ENCODE measurements around the gene GAS7.
"Not testable (repeated sequence)": the region's sequence is repeated elsewhere in the genome, so short reads cannot be mapped to it uniquely, and the experiment has no call there.

GAS7 gene

DNA sequence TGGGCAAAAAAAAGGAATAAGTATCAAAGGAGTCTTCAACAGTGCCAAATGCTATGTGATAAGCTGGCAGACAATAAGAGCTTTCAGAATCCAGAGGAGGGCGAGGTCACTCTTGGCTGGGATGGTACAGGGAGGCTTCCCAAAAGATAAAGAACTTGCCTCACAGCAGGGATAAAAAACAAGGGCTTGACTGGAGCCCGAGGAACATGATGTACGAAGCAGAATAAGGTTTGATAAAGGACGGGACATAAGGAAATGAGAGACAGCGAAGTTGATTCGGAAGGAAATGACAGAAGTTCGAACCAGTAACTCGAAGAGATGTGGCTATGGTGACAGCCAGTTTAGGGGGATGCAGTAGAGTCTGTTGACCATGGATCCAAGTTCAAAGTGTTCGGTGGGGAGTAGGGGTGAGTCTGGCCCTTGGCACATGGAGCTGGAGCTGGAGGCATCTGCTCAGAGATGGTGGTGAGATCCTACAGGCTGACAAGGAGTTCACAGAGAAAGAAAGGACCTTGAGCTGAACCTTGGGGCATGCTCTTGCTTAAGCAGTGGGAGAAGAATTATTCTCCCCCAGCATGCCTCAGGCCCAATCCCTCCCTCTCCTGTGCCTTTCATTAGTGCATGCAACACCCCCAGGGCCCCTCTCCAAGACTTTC is 155.7 kb downstream of the GAS7 start:
- no peak for DNase-seq

DNA sequence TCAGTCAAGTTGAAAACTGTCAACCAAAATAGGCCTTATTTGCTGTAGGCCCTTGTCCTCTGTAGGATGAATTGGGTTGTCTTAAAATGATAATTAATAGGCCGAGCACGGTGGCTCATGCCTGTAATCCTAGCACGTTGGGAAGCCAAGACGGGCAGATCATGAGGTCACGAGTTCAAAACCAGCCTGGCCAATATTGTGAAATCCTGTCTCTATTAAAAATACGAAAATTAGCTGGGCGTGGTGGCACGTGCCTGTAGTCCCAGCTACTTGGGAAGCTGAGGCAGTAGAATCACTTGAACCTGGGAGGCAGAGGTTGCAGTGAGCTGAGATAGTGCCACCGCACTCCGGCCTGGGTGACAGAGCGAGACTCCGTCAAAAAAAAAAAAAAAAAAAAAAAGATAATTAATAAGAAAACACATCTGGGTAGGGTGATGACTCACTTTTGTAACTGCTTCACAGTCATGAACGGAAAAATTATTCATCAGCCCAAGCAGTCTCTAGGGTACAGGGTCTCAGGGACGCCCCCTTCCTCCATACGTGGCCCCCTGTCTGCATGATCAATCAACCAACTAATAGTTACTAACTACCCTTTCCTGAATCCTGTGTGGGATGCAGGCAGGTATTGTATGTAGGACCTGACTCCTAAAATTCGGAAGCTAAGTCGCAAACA is 156.4 kb downstream of the GAS7 start:
- DNase-seq = no peak

DNA sequence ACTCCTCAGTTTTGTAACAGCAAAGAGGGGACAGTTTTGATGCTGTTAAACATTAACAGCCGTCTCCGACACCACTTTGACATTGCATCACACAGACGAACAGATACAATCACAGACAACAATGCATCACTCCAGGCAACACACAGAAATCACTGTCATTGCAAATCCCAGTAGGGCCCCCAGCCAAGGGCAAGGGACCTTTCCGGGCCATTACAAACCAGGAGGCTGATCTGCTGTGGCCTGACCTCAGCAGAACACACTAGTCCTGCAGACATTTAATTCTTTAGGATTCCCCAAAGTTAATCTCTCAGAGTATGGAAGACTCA is 157.2 kb downstream of the GAS7 start:
- no peak for DNase-seq

DNA sequence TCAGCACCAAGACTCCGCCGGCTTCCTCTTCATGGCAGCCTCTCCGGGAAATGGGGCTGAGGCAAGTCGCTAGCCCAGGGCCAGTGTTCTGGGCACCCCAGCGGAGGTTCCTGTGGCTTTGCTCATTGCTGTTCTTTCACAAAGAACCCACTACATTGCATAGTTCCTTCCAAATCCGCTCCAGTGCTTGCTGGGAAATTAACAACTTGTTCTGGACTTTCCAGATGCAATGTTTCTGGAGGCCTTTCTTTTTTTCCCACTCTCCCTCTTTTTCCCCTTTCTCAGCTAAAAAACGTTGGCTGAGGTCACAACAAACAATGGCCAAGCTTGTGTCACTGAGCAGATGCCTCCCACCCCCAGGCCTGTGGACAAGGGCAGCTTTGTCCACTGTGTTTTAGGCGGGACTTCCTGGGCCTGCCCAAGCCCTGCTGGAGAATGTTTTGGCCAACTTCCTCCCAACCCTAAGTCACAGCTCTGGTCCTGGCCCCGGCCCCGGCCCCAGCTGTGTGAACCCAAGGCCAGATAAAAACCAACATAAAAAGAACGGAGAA is 161.8 kb downstream of the GAS7 start:
- peak; percentile 89 to 92 for DNase-seq

DNA sequence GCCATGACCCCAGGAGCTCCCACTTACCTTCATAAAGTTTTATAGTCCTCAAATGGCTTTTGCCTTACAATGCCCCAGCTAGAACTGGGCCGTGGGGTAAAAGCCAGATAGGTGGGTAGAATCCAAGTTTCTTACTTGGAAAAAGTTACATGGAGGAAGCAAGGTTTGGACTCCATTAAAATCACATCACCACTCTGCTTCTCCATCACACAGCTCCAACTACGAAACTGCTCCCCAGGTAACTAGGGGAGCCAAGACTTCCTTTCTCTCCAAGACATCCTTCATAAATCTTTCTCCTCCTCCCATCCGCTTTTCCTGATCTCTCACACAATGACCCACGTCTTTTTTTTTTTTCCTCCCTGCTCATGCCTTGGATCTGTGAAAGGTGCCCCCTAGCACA is 162.5 kb downstream of the GAS7 start:
- no peak for DNase-seq

DNA sequence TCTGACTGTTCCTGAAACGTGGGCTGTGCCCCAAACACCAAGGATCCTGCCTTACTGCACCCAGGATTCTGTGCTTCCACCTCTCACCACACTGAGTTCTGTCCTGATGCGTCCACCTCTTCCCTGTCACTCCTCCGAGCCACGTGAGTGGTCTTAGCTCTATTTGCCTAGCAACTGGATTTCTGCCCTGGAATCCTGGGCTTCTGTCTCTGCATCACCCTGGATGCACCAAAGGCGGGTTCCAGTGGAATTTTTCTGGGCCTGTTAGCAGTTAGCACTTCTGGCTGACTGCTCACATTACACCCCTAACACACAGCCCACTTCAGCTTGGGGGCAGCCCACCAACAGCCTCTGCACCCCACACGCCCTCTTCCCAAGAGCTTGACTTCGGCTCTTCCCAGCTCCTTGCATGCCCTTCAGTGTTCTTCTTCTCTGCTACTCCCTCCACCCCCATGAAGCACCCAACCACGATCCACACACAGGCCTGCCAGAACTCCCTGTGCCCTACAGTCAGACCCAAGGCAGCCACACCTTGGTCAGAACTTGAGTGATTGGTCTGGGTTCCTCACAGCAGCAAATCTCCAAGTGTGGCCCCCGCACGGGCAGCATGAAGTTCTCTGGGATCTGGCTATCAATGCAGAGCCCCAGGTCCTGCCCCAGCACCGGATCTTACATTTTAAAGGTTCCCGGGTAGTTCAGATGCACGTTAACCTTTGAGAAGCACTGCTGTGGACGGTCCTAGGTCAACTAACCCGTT is 163.5 kb downstream of the GAS7 start:
- DNase-seq = no peak

DNA sequence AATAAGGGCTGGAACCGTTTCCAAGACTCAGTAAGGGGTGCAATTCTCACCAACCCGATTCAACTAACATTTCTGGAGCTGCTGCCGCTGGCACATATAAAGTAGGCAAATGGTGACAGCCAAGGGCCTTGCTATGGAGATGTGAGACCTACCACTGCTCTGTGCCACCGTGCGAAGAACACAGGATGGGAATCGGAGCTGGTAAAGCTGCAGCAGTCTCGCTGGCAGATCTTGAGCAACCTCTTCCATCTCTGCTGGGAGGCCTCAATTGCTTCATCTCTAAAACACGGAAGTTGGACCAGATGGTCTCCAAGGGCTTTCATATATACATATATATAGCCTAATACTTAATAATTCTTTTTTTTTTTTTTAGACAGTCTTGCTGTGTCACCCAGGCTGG is 164.4 kb downstream of the GAS7 start:
- no peak for DNase-seq

DNA sequence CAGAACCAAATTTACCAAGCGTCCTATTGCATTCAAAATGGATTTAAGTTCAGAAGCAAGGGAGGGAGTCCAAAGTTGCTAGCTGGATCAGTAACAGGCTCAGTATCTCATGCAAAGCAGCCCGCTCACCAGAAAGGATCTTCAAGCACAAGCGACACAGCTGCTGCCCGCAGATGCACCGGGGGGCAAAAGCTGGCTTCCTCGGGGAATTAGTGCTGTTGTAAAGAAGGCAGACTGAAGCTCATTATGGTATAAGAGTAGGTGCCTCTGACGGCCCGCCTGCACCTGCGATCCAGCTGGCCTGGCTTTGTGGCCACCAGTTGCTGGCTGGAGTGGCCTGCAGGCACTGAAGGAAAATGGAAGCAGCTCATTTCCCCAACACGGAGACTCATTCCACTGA is 165.0 kb downstream of the GAS7 start:
- no peak for DNase-seq

DNA sequence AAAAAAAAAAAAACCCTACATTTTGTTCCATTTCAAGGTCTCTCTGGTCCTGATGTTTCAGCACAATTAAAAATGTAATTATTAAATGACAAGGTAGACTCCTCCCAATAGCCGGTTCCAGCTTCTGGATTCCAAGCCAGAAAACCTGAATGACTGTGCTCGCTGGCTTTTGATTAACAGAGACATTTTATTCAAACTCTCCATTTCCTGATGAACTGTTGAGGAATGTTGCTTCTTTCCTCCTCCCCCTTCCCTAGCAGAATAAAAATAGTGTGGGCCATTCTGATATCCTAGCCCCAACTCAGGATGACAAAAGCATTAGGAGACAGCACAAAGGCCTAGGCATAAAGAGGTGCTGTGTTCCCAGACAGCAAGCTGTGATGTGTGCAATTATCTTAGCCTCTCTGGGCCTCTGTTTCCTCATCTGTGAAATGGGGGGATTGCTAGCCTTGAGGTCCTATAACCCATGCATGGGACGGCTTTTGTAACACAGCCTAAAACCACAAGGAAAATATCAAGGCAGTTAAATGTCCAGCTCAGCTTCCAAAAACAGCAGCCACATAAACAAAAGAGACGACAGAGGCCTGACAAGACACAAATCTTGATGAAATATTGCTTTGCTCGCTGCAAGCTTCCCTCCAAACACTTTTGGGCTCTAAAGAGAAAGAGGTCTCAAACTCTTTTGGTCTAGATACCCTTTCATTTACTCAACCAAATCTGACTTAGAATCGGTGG is 166.1 kb downstream of the GAS7 start:
- no peak for DNase-seq

DNA sequence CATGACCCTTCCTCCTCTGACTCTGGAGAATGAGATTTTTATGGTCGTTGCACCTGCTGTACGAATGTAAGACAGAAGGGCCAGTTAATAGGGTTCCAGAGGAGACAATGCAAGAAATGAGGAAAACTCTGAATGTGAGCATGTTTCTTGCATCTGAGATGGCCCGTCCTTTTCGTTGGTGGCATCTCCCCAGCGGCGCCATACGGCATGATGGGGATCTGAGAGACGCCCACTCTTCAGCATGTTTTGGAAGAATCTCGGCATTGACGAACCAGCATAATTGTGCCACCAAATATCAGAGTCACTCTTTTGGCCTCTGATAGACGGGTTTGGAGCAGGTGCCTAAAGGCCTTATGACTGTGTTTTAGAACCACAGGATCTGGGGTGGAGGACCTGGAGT is 166.8 kb downstream of the GAS7 start:
- DNase-seq = no peak

DNA sequence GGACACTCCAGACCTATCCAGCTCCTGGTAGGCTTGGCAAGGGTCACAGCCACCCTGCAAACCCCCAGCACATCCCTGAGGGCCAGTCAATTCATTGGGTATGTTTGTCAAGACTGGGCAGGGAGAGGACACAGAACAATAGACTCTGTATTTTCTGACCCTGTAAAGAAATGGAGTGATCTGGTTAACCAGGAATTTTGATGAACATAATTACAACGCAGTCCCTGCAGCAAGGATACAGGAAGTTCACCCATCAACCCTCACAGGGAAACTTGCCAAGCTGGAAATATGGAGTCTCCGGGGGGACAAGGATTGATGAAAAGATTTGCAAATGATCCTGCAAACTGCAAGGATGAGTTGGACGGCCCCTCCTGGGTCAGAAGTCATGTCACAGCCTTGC is 167.3 kb downstream of the GAS7 start:
- DNase-seq = no peak

DNA sequence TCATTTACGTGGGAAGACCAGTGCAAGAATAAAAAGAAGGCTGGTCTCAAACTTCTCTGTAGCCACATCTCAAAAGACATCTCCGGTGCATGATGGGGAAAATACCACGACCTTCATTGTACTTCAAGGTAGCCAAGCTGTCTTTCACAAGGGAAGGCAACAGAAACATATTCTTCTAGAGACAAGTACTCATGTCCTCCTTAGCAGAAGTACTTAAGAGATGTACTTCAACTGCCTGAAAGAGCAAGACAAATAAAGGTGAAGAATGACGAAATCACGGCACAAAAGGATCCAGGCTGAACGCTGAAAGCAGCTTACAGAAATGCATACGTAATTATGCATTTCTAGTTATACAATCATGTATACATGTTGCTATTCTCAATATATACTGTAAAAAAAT is 169.3 kb downstream of the GAS7 start:
- no peak for DNase-seq

DNA sequence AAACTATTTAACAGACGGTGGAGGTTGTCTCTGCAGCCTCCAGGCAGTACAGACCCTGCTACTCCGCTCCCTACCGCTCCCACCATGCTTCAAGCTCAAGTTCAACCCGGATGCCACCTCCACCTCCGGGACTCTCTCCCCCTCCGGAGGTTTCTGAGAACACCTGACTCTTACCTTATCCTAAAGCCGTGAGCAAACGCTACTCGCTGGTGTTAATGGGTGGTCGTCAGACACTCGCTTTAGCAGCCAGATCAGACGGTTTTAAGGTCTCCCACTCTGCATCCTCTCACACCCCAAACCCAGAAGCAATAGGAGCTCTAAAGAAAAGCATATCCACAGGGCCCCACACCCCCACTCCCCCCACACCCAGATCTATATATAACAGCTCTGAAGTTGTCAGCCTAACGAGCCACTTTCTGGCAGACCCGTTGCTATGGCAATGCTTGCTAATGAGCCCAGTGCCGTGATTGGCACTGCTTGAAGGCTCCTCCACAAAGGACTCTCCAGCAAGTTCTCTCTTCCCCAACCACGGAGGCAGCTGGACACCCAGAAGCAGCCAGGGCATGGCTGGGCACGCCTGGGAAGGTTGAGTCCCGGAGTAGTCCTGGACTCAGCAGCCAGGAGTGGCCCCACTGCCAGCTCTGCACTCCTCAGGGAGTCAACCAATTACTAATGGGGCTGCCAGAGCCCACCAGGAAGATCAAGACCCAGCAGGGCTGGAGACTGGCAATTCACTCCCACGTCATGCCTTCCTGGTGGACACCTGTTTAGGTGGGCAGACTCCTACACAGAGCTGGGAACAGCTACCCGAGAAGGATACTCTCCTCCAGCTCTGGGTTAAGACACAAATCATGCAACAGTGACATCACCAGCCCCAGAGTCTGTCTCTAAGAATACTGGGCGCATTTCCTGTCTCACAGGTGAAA is 172.2 kb downstream of the GAS7 start:
- DNase-seq = peak; percentile 48 to 67

DNA sequence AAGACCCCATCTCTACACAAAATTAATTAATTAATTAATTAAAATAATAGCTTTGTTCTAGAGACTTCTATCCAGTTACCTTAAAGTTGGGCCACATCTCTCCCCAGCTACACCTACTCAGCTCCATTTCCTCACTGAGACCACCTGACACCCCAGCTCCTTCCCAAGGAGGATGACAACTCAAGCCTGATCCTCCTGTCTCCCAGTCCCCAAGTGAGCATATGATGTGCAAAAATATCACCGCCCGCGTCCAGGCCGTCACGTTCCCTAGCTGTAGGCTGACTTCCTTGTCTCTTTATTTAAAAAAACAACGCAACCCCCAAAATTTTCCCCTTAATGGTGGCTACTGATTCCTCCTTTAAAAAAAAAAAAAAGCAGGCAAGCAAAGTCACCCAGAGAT is 173.2 kb downstream of the GAS7 start:
- DNase-seq = no peak

DNA sequence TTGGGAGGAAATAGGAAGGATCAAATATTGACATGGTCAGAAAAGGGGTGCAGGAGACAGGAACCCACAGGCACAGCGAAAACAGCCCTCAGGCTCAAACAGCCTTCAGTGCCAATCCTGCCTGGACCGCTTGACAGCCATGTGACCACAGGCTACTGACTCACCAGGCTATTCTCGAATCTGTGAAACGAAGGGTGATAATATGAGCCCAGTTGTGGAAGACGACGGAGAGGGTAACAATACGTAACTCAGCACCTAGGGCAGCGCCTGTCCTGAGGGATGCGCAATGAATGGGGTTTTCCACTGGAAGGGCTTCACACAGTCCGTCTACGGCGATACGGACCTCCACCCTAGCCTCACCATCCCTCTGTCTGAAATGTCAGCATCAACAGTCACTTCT is 176.0 kb downstream of the GAS7 start:
- DNase-seq = no peak

DNA sequence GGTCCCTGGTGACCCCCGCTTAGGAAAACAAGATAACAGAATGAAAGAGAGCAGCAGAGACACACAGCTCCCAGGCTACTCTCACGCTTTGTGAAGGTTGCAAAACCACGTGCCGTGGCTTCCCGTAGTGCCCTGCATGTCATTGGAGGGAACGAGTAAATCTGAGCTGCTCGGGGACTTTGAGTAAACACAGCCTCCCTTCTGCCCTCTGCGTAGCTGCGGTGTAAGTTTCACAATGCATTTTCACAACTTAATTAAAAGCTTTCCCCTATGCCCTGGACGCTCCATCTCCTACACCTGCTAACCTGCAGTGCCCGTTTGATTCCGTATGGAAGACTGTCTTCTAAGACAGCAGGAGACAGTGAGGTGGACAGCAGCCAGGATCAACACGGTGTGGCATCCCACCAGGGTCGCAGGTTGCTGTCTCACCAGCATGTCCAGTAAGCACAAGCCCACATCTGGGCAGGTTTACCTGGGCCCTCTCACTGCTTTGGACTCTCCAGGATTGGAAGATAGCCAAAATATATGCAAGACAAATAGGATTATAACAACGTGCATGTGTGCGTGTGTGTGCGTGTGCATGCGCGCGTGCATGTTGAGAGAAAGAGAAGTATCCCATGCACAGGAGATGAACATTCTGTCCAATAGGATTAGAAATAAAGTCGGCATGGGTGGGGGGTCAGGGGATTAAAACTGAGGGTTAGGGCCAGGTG is 177.0 kb downstream of the GAS7 start:
- no peak for DNase-seq

DNA sequence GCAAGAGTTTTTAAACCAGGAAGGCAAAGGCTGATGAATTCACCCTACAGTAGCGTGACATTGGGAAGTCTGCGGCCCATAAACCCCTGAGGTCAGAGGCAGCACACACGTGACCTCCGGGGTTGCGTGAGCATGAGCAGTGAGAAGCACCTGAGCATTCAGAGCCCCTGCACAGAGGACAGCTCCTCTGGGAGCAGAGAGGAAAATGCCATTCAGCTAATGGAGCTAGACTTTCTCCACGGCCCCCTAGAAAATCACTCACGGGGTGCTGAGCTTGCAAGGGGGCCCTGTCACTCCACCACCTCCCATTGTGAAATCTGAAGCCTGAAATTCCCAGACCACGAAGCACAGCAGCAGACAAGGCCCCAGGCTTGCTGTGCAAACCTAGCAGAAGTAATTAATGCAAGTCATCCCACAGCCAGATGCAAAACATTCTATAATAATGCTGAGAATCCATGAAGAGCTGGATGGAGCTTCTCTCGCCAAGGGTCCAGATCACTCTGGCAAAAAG is 178.4 kb downstream of the GAS7 start:
- DNase-seq = no peak

DNA sequence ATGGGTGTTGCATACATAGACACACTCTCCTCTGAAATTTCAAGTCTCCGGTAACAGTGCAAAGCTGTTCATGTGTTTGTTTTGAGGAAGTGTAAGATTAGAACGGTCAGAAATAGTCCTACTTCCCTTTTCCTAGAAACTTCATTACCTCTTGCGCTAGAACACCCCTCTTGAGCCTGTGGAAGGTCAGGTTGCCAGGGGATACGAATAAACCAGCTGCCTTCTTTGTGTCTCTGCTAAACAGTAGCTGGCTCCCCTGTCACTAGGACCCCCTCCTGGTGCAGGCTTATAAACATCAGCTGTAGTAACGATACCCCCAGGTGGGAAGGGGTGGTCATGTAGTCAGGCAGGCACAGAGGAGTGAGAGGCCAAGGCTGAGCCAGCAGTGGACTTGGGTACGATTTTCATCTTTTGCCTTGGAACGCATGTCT is 179.9 kb downstream of the GAS7 start:
- peak in 1 of 2 donors; percentile 56 for DNase-seq

DNA sequence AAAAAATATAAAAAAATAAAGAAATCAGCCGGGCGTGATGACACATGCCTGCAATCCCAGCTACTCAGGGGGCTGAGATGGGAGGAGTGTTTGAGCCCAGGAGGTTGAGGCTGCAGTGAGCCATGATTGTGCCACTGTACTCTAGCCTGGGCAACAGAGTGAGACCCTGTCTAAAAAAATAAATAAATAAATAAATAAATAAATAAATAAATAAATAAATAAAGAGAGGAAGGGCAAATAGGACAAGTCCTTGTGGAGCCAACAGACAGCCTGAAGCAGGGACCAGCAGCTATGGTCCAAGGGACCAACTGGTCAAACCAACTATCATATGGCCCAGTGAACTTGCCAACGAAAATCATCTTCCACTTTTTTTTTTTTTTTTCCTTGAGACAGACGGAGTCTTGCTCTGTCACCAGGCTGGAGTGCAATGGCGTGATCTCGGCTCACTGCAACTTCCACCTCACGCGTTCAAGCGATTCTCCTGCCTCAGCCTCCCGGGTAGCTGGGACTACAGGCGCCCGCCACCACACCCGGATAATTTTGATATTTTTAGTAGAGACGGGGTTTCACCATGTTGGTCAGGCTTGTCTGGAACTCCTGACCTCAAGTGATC is 181.3 kb downstream of the GAS7 start:
- not testable (repeated sequence) for DNase-seq

DNA sequence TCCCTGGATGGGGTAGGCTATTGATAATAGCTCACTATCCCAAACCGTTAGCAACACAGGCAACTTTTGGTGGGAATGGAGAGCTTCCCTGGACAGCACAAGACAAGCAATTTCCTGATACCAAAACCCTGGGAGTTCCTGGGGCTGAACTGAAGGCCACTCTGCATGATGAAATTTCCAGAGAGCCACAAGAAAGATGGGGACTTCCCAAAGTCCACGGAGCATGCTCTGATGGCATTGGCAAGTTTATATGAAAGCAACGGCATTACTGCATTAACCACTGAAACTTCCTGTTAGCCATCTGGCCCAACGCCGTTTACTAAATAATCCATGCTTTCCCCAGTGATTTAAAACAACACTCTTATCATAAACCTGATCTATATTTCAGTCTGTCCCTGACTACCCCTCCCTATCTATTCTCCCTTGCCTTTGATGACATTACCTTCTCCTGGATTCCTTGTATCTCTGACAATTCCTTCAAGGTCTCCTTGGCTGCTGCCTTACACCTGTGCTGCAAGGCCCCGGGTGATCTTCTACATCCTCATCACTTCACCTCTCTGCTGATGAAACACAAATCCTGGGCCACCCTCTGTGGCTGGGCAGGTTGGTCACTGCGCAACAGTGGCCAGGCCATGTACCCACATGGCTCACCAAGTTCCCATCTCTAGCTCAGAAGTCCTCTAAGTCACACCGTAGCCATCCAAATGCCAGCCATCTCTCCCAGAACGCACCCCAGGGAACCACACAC is 184.9 kb downstream of the GAS7 start:
- DNase-seq = no peak
